ENCODE measurements around the gene CPT1C.

DNA sequence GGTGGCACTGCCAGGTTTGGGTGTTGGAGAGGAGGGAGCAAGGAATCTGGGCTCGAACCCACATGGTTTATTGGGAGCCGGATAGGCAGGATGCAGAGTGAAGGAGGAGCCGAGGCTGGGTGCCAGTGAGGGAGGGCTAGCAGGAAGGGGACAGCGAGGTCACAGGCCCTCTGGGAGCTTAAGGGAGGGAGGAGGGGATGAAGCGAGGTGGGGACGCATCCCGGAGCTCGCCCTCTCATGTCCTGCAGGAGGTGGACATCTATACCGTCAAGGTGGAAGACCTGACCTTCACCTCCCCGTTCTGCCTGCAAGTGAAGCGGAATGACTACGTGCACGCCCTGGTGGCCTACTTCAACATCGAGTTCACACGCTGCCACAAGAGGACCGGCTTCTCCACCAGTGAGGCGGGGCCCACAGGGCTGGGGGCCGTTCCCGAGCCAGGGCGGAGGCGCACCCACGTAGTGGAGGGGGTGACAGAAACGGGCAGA is 5.0 kb upstream of the CPT1C start:
- TF ChIP-seq, protein P1, sequence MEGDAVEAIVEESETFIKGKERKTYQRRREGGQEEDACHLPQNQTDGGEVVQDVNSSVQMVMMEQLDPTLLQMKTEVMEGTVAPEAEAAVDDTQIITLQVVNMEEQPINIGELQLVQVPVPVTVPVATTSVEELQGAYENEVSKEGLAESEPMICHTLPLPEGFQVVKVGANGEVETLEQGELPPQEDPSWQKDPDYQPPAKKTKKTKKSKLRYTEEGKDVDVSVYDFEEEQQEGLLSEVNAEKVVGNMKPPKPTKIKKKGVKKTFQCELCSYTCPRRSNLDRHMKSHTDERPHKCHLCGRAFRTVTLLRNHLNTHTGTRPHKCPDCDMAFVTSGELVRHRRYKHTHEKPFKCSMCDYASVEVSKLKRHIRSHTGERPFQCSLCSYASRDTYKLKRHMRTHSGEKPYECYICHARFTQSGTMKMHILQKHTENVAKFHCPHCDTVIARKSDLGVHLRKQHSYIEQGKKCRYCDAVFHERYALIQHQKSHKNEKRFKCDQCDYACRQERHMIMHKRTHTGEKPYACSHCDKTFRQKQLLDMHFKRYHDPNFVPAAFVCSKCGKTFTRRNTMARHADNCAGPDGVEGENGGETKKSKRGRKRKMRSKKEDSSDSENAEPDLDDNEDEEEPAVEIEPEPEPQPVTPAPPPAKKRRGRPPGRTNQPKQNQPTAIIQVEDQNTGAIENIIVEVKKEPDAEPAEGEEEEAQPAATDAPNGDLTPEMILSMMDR (IDR thresholded peaks at IDR 0.05; ENCODE audit: insufficient read depth, low read depth, low read length): no peak
- TF ChIP-seq EZH2 (IDR thresholded peaks at IDR 0.05; ENCODE audit: insufficient read depth, low read length): no peak

Measured in astrocyte (in vitro differentiated cells and primary cell).